ENCODE measurements around the gene VPS13A.

The VPS13A gene

GRCh38 chr9:77161191-77161590 is 16.1 kb upstream of the VPS13A start:
- H2AFZ ChIP-seq (ENCODE audit: low read length) = no peak overlapping the region
- no peak overlapping the region for H3K9ac ChIP-seq (ENCODE audit: low read length)
- no peaks in the 10 kb centered on the region for H3K9me2 ChIP-seq (ENCODE audit: low read depth, low read length)
- TF ChIP-seq CTCF (IDR thresholded peaks at IDR 0.05; ENCODE audit: low read length) = no peak
- TF ChIP-seq EZH2 (IDR thresholded peaks at IDR 0.05; ENCODE audit: borderline replicate concordance, low read length) = no peak
- H4K20me1 ChIP-seq (ENCODE audit: insufficient read depth, low read length) = no peaks in the 10 kb centered on the region
- no peak overlapping the region for H3K4me3 ChIP-seq (ENCODE audit: low read depth, low read length, poor library complexity, severe bottlenecking)
- H3K9me3 ChIP-seq (ENCODE audit: low read length) = no peaks in the 10 kb centered on the region
- no peaks in the 10 kb centered on the region for H3K79me2 ChIP-seq (ENCODE audit: insufficient read depth, low read length)
- no peaks in the 10 kb centered on the region for H3F3A ChIP-seq (ENCODE audit: insufficient read depth, low read length)
- no peaks in the 10 kb centered on the region; the same call in 1 of the 2 replicates for H3K27me3 ChIP-seq (ENCODE audit: insufficient read depth, low read length)
- H3K27ac ChIP-seq (ENCODE audit: low read depth, low read length, poor library complexity, severe bottlenecking) = no peak overlapping the region
- H3K4me1 ChIP-seq (ENCODE audit: insufficient read depth, low read length, severe bottlenecking) = no peaks in the 10 kb centered on the region
- no peak overlapping the region for H3K4me2 ChIP-seq (ENCODE audit: low read length)
- no peaks in the 10 kb centered on the region for H3K36me3 ChIP-seq (ENCODE audit: insufficient read depth, low read length)

- Histone ChIP-seq H3K4me3 (ENCODE audit: low read depth, low read length, poor library complexity, severe bottlenecking) (no peak overlapping the region), H3K4me1 (ENCODE audit: insufficient read depth, low read length, severe bottlenecking) (no peaks in the 10 kb centered on the region), H3K27me3 (ENCODE audit: insufficient read depth, low read length) (no peaks in the 10 kb centered on the region; the same call in 1 of the 2 replicates), H3K9me3 (ENCODE audit: low read length) (no peaks in the 10 kb centered on the region), H3K9me2 (ENCODE audit: low read depth, low read length) (no peaks in the 10 kb centered on the region), H2AFZ (ENCODE audit: low read length) (no peak overlapping the region), H3K4me2 (ENCODE audit: low read length) (no peak overlapping the region), H3K79me2 (ENCODE audit: insufficient read depth, low read length) (no peaks in the 10 kb centered on the region), H3F3A (ENCODE audit: insufficient read depth, low read length) (no peaks in the 10 kb centered on the region), H3K36me3 (ENCODE audit: insufficient read depth, low read length) (no peaks in the 10 kb centered on the region), H3K9ac (ENCODE audit: low read length) (no peak overlapping the region), H3K27ac (ENCODE audit: low read depth, low read length, poor library complexity, severe bottlenecking) (no peak overlapping the region), H4K20me1 (ENCODE audit: insufficient read depth, low read length) (no peaks in the 10 kb centered on the region)
- TF ChIP-seq CTCF (IDR thresholded peaks at IDR 0.05; ENCODE audit: low read length) (no peak), EZH2 (IDR thresholded peaks at IDR 0.05; ENCODE audit: borderline replicate concordance, low read length) (no peak)
Measured at GRCh38 chr9:77161966-77162365, 15.4 kb upstream of the VPS13A start.

- Histone ChIP-seq H2AFZ (ENCODE audit: low read length) (no peak overlapping the region), H3K4me3 (ENCODE audit: low read depth, low read length, poor library complexity, severe bottlenecking) (no peak overlapping the region), H3K9me3 (ENCODE audit: low read length) (no peaks in the 10 kb centered on the region), H3K27me3 (ENCODE audit: insufficient read depth, low read length) (no peaks in the 10 kb centered on the region; the same call in 1 of the 2 replicates), H3K4me2 (ENCODE audit: low read length) (no peak overlapping the region), H3F3A (ENCODE audit: insufficient read depth, low read length) (no peaks in the 10 kb centered on the region), H3K9ac (ENCODE audit: low read length) (no peak overlapping the region), H3K27ac (ENCODE audit: low read depth, low read length, poor library complexity, severe bottlenecking) (no peak overlapping the region), H3K9me2 (ENCODE audit: low read depth, low read length) (no peaks in the 10 kb centered on the region), H3K4me1 (ENCODE audit: insufficient read depth, low read length, severe bottlenecking) (no peaks in the 10 kb centered on the region), H3K79me2 (ENCODE audit: insufficient read depth, low read length) (no peaks in the 10 kb centered on the region), H3K36me3 (ENCODE audit: insufficient read depth, low read length) (no peaks in the 10 kb centered on the region), H4K20me1 (ENCODE audit: insufficient read depth, low read length) (no peaks in the 10 kb centered on the region)
- TF ChIP-seq CTCF (IDR thresholded peaks at IDR 0.05; ENCODE audit: low read length) (no peak), EZH2 (IDR thresholded peaks at IDR 0.05; ENCODE audit: borderline replicate concordance, low read length) (no peak)
Measured at GRCh38 chr9:77162366-77162765, 15.0 kb upstream of the VPS13A start.

All from OCI-LY1 (cell line).